Right lobe of liver (tissue), 6 donors: Measurements from ENCODE around the gene ZSCAN4. TPM values are rescaled to one million over a fixed set of nuclear protein-coding genes. Genes with fewer than 3 reads are reported as not detected.

Experiments
- ATAC-seq, 4 donors: fragments of 200-7000 bp; cut with Tn5 transposase; one replicate each; pipeline ENCODE4 v1.9.1; 2020; ENCODE audit warnings: mild to moderate bottlenecking in 4 of 4, moderate library complexity in 4 of 4
- DNase-seq, 3 donors: peaks; one replicate each; pipeline ENCODE4 v3.0.0-alpha.2; 2020
- H3K27ac ChIP-seq, 3 donors: fragments of 200-600 bp; one replicate each; pipeline ENCODE4 v1.8.0; 2022
- H3K27me3 ChIP-seq, 2 donors: fragments of 200-600 bp; one replicate each; pipeline ENCODE4 v1.8.0; 2022
- H3K36me3 ChIP-seq, 4 donors: fragments of 200-600 bp; sonication (generic) in 1 of 4; one replicate each; pipeline versions ENCODE4 v1.5.1 to v1.8.0; 2017 to 2022; ENCODE audit warnings: control low read depth in 1 of 4
- H3K4me1 ChIP-seq, 4 donors: fragments of 200-600 bp; sonication (generic) in 1 of 4; one replicate each; pipeline versions ENCODE4 v1.5.1 to v1.8.0; 2017 to 2022; ENCODE audit warnings: control low read depth in 1 of 4
- H3K4me3 ChIP-seq, 3 donors: fragments of 200-600 bp; one replicate each; pipeline ENCODE4 v1.8.0; 2022
- H3K9me3 ChIP-seq, 4 donors: fragments of 200-600 bp; sonication (generic) in 1 of 4; one replicate each; pipeline versions ENCODE4 v1.5.1 to v1.8.0; 2017 to 2022; ENCODE audit warnings: control low read depth in 1 of 4
- CTCF ChIP-seq, 4 donors: fragments of 200-600 bp in 3 of 4; fragments of 450-650 bp in 1 of 4; IDR thresholded peaks; one replicate each; pipeline versions ENCODE4 v1.5.1 to v1.8.0; 2016 to 2022; ENCODE audit warnings: antibody characterized with exemption in 4 of 4, mild to moderate bottlenecking in 2 of 4
- POLR2A ChIP-seq: fragments of 450-650 bp; IDR thresholded peaks from one replicate; pipeline ENCODE4 v1.6.1; 2017; ENCODE audit warnings: antibody characterized with exemption, mild to moderate bottlenecking
- WGBS: methylation state at CpG from one replicate; pipeline ENCODE4 v1.1.6; 2018; ENCODE audit warnings: low coverage, low lambda C conversion rate; ENCODE audit not compliant: insufficient coverage; ENCODE audit errors: missing lambda C conversion rate; 5-methylcytosine and 5-hydroxymethylcytosine counted together
- intact Hi-C, 2 donors: fragments of 100-400 bp; cut with DNase I; formaldehyde crosslinking; loops; one replicate each; pipeline versions ENCODE4 v1.11.2 to v1.14.1; 2022
- total RNA-seq, 6 experiments: library from RNA; depleted of rRNA in 2 of 6; stranded (reverse); fragments of >200 nt in 2 of 6; fragmentation: NEBNext Ultra II Directional in 3 of 6; extraction: Animal tissue kit (Norgen Biotek cat#: 25700) in 3 of 6; gene quantifications; one replicate each; pipeline versions ENCODE4 v1.1.0 to v1.2.4, GENCODE V29; 2016 to 2023
- donor health status: DM: no; HTN: yes; CAD: no.
- donor health status: DM: no; HTN: no; CAD: no.
- donor health status: DM: no; HTN: no; CAD: no.
- donor health status: DM: no; HTN: yes; CAD: no.
- donor health status: DM: no; HTN: yes; CAD: no.

Gene ZSCAN4
- total RNA-seq, 6 experiments from 2014 or later, result not detected

GRCh38 chr19:57706346-57706745 lies 37.6 kb downstream of the ZSCAN4 start:
- ATAC-seq (no peak), DNase-seq (no peak)
- Histone ChIP-seq H3K36me3 (peaks cover 0 to 3% (median 0%) of the 10 kb centered on the region in 4 donors), H3K27me3 (no peaks in the 10 kb centered on the region), H3K4me3 (no peak overlapping the region), H3K27ac (no peak overlapping the region), H3K4me1 (no peaks in the 10 kb centered on the region), H3K9me3 (no peaks in the 10 kb centered on the region)
- intact Hi-C loops, result no loop called here
- TF ChIP-seq CTCF (IDR thresholded peaks at IDR 0.05) (no peak), POLR2A (no peak)
- WGBS, result 88% methylated on average over 1 of the region's 1 CpG

DNA sequence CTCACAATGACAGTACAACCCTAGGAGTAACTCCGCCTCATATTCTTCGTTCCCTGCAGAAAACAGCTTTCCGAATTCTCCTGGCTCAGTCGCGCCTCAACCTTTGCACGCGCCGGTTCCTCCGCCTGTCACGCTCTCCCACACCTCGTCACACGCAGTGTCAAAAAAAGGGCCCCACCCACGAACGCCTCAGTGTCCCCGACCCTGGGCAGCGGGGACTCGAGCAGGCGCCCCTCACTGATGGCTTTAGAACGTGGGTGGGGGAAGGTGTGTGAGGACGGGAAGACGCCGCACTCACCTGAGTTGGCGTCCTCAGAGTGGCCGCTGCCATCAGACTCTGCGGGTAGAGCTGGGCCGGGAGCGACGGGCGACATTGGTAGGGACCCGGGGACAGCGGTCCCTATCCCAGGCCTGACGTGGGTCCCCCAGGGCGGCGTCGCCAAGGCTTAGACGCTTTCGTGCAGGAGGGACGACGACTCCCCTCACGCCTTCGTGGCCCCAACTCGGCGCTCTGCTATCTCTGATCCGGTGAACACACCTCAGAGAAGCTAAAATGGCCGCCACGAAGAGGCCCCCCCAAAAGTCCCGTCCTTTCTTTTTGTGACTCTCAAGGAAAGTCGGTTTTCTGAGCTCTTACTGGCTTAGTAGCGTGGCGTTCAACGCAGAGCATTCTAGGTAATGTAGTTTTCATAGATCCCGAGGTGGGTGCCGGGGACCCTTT lies 40.1 kb downstream of the ZSCAN4 start, which contains the start of gene ZNF154:
Gene ZNF154 (minus strand): TSS at position 564 of the 721 bp plus-strand sequence. CDS start 233 bp downstream, at position 331.
- H3K4me1 ChIP-seq, result no peaks in the 10 kb centered on the region
- ATAC-seq, result peak; percentile 74 to 87 (median 81)
- intact Hi-C loops, result no loop called here
- H3K4me3 ChIP-seq, result peak within 1 kb of the TSS; percentile 37 to 51 (median 41)
- peaks cover 0 to 1% (median 0%) of the 10 kb centered on the region in 4 donors for H3K36me3 ChIP-seq
- H3K27me3 ChIP-seq, result no peaks in the 10 kb centered on the region
- TF ChIP-seq CTCF (IDR thresholded peaks at IDR 0.05), result no peak
- TF ChIP-seq POLR2A, result no peak
- peak in 1 of 3 donors; percentile 30 for DNase-seq
- WGBS, result 2% methylated on average over 27 of the region's 53 CpGs
- no peaks in the 10 kb centered on the region for H3K9me3 ChIP-seq
- H3K27ac ChIP-seq, result peak within 1 kb of the TSS; percentile 46 to 68 (median 67)

- Histone ChIP-seq H3K27me3 (no peaks in the 10 kb centered on the region), H3K4me3 (no peak overlapping the region), H3K36me3 (peaks cover 0 to 2% (median 0%) of the 10 kb centered on the region in 4 donors), H3K27ac (peak overlapping the region in 1 of 3 donors; percentile 68), H3K4me1 (no peaks in the 10 kb centered on the region), H3K9me3 (no peaks in the 10 kb centered on the region)
- WGBS, result 46% methylated on average over 4 of the region's 15 CpGs
- intact Hi-C loops, result no loop called here
- no peak for ATAC-seq
- no peak for DNase-seq
- TF ChIP-seq CTCF (IDR thresholded peaks at IDR 0.05), result no peak
- no peak for TF ChIP-seq POLR2A
Measured at GRCh38 chr19:57709616-57710015, 40.9 kb downstream of the ZSCAN4 start.

DNA sequence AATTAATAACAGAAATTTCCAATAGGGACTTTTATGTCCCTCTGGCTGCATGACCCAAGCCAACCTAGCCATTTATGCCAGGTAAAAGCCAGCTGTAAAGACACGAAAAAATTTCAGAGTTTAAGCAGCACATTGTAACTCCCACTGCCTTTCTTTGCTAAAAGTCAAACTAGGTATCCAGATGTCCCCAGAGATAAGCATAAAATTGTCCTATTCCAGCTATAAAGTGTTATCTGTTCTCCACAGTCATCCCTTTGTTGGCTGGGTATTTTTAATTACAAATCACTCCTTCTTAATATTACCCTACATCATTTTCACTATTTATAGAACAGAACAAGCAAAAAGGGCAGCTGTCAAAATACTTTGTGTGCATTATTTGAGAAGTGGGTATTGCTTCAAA lies 43.5 kb downstream of the ZSCAN4 start:
- no peaks in the 10 kb centered on the region for H3K27me3 ChIP-seq
- ATAC-seq (no peak), DNase-seq (no peak)
- H3K36me3 ChIP-seq, result peaks cover 0 to 2% (median 0%) of the 10 kb centered on the region in 4 donors
- intact Hi-C loops, result no loop called here
- no peaks in the 10 kb centered on the region for H3K9me3 ChIP-seq
- no peak overlapping the region for H3K4me3 ChIP-seq
- H3K27ac ChIP-seq, result no peak overlapping the region
- TF ChIP-seq CTCF (IDR thresholded peaks at IDR 0.05), result no peak
- no peak for TF ChIP-seq POLR2A
- WGBS, result 75% methylated on average over 1 of the region's 1 CpG
- no peaks in the 10 kb centered on the region for H3K4me1 ChIP-seq
